ENCODE results near the gene OSTC. TPM values are rescaled to one million over a fixed set of nuclear protein-coding genes. Genes with fewer than 3 reads are reported as not detected.

OSTC gene
- total RNA-seq, 1 donor from 2014 or later: 163 TPM

GRCh38 chr4:108651014-108651791, 804 bp downstream of the OSTC start:
- DNase-seq (ENCODE audit: low spot score in 2 of 2, unreplicated experiment in 2 of 2): no peak
- no peak for TF ChIP-seq CTCF (IDR thresholded peaks at IDR 0.05; ENCODE audit: unreplicated experiment)
- H3K27me3 Mint-ChIP-seq (ENCODE audit: low read depth): no peaks in the 10 kb centered on the region
- H3K4me1 Mint-ChIP-seq: peaks cover 15% of the 10 kb centered on the region
- H3K4me3 Mint-ChIP-seq: peak overlapping the region; percentile 85
- H3K36me3 Mint-ChIP-seq: peaks cover 17% of the 10 kb centered on the region
- H3K27ac Mint-ChIP-seq: peak overlapping the region; percentile 97
- H3K9me3 Mint-ChIP-seq: no peaks in the 10 kb centered on the region

- H3K4me3 Mint-ChIP-seq: no peak overlapping the region
- no peaks in the 10 kb centered on the region for H3K27me3 Mint-ChIP-seq (ENCODE audit: low read depth)
- H3K27ac Mint-ChIP-seq: peak overlapping the region; percentile 55
- H3K36me3 Mint-ChIP-seq: peaks cover 48% of the 10 kb centered on the region
- no peaks in the 10 kb centered on the region for H3K9me3 Mint-ChIP-seq
- H3K4me1 Mint-ChIP-seq: peaks cover 8% of the 10 kb centered on the region
- no peak for TF ChIP-seq CTCF (IDR thresholded peaks at IDR 0.05; ENCODE audit: unreplicated experiment)
- DNase-seq (ENCODE audit: low spot score in 2 of 2, unreplicated experiment in 2 of 2): no peak
Measured at GRCh38 chr4:108662629-108663028, 12.2 kb downstream of the OSTC start.

- no peaks in the 10 kb centered on the region for H3K27me3 Mint-ChIP-seq (ENCODE audit: low read depth)
Measured at GRCh38 chr4:108674356-108674977, 24.1 kb downstream of the OSTC start.

GRCh38 chr4:108681321-108681809, 31.0 kb downstream of the OSTC start:
- TF ChIP-seq CTCF (IDR thresholded peaks at IDR 0.05; ENCODE audit: unreplicated experiment): no peak
- Mint-ChIP-seq H3K4me3 (no peak overlapping the region), H3K36me3 (no peaks in the 10 kb centered on the region), H3K27ac (no peak overlapping the region), H3K9me3 (no peaks in the 10 kb centered on the region), H3K27me3 (ENCODE audit: low read depth) (no peaks in the 10 kb centered on the region), H3K4me1 (no peaks in the 10 kb centered on the region)
- no peak for DNase-seq (ENCODE audit: low spot score in 2 of 2, unreplicated experiment in 2 of 2)

More at GRCh38 chr4:108674356-108674977, 24.1 kb downstream of the OSTC start:
- peaks cover 17% of the 10 kb centered on the region for H3K36me3 Mint-ChIP-seq
- no peaks in the 10 kb centered on the region for H3K4me1 Mint-ChIP-seq
- no peak overlapping the region for H3K27ac Mint-ChIP-seq
- no peak for TF ChIP-seq CTCF (IDR thresholded peaks at IDR 0.05; ENCODE audit: unreplicated experiment)
- DNase-seq (ENCODE audit: low spot score in 2 of 2, unreplicated experiment in 2 of 2): no peak
- H3K9me3 Mint-ChIP-seq: peaks cover 3% of the 10 kb centered on the region
- no peak overlapping the region for H3K4me3 Mint-ChIP-seq

GRCh38 chr4:108683479-108683878, 33.1 kb downstream of the OSTC start:
- H3K36me3 Mint-ChIP-seq: no peaks in the 10 kb centered on the region
- H3K27ac Mint-ChIP-seq: no peak overlapping the region
- H3K27me3 Mint-ChIP-seq (ENCODE audit: low read depth): no peaks in the 10 kb centered on the region
- H3K4me1 Mint-ChIP-seq: no peaks in the 10 kb centered on the region
- H3K9me3 Mint-ChIP-seq: peaks cover 3% of the 10 kb centered on the region
- peak; percentile 24 for TF ChIP-seq CTCF (IDR thresholded peaks at IDR 0.05; ENCODE audit: unreplicated experiment)
- no peak for DNase-seq (ENCODE audit: low spot score in 2 of 2, unreplicated experiment in 2 of 2)
- H3K4me3 Mint-ChIP-seq: no peak overlapping the region
